ENCODE results near the gene MOXD1. TPM values are rescaled to one million over a fixed set of nuclear protein-coding genes. Genes with fewer than 3 reads are reported as not detected.

Gene MOXD1
- total RNA-seq, 1 experiment from 2014 or later, result 2.9 TPM

- H3K4me3 ChIP-seq, result no peak overlapping the region
- no peaks in the 10 kb centered on the region for H3K27me3 ChIP-seq
- DNase-seq, result no peak
- H3K36me3 ChIP-seq, result no peaks in the 10 kb centered on the region
- no peaks in the 10 kb centered on the region for H3K9me3 ChIP-seq
Measured at GRCh38 chr6:132405143-132405915, 4.1 kb upstream of the MOXD1 start.

DNA sequence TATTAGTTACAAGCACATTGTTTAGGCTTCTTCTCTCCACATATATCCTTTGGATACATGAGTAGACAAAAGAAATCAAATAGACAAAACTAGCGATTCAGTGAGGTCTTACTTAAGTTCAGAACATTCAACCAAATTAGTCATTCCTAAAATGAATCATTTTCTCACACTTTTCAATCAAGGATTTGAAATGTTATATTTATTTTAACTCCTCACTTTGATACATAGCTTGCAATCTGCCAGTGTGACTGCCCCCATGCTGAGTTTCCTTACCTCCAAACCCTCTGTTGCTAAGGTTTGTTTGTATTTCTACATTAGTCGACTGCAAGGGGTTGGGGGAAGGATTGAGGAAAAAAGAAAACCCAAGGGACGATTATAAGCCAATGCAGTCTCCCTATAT lies 3.5 kb upstream of the MOXD1 start:
- H3K27me3 ChIP-seq, result no peaks in the 10 kb centered on the region
- DNase-seq, result peak; percentile 64
- H3K4me3 ChIP-seq, result no peak overlapping the region
- H3K9me3 ChIP-seq, result no peaks in the 10 kb centered on the region
- no peaks in the 10 kb centered on the region for H3K36me3 ChIP-seq

GRCh38 chr6:132404330-132404729 lies 3.1 kb upstream of the MOXD1 start:
- no peak overlapping the region for H3K4me3 ChIP-seq
- H3K9me3 ChIP-seq, result no peaks in the 10 kb centered on the region
- no peaks in the 10 kb centered on the region for H3K36me3 ChIP-seq
- no peak for DNase-seq
- no peaks in the 10 kb centered on the region for H3K27me3 ChIP-seq

- no peak for DNase-seq
Measured at GRCh38 chr6:132401618-132402285, 477 bp upstream of the MOXD1 start.

DNA sequence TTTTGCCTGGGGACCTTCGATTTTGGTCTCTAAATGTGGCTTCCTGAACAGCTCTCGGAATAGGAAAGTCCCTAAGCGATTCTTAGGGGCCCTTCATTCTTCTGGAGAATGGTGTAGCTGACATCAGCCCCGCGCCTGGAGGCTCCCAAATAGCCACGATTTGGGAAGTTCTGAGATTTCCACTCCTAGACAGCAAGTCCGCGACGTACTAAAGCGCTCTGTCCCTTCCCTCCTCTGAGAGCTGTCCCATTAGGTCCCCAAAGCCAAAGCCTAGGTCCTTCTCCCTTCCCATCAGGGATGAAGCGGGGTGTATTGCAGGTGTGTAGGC lies 756 bp downstream of the MOXD1 start:
- Histone ChIP-seq H3K9me3 (no peaks in the 10 kb centered on the region), H3K4me3 (peak overlapping the region; percentile 66), H3K27me3 (no peaks in the 10 kb centered on the region), H3K36me3 (no peaks in the 10 kb centered on the region)
- DNase-seq, result no peak

More at GRCh38 chr6:132401618-132402285, 477 bp upstream of the MOXD1 start:
- no peaks in the 10 kb centered on the region for H3K27me3 ChIP-seq
- H3K36me3 ChIP-seq, result no peaks in the 10 kb centered on the region
- peak overlapping the region; percentile 66 for H3K4me3 ChIP-seq
- no peaks in the 10 kb centered on the region for H3K9me3 ChIP-seq

DNA sequence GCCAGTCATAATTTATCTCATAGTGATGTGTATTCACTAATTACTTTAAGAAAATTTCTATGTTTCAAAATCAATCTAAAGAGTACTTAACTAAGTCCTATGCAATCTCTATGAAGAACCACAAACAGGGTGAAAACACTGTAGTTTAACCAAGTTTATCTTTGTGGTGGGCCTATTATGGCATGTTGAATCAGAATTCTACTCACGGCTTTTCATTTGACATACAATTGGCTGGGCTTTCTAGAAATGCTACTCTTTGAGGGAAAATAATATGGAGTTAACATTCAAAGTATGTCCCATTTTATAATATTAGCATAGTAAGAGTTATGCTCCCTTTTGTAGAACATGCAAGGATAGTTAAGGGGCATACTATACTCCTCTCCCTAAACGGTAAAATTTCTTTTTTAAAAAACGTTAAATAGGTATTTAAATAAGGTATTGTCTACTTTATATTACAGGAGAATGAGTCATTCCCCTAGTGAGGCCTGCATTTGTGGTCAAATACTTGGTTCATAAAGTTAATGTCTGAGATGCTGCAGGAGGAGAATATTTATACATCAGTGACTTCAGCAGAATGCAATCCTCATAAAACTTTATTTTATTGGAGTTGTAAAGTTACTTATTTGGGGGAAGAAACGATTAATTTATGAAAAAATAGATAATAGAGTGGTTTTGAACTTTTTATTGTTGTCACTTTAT lies 1.8 kb downstream of the MOXD1 start:
- H3K4me3 ChIP-seq, result no peak overlapping the region
- H3K27me3 ChIP-seq, result no peaks in the 10 kb centered on the region

DNA sequence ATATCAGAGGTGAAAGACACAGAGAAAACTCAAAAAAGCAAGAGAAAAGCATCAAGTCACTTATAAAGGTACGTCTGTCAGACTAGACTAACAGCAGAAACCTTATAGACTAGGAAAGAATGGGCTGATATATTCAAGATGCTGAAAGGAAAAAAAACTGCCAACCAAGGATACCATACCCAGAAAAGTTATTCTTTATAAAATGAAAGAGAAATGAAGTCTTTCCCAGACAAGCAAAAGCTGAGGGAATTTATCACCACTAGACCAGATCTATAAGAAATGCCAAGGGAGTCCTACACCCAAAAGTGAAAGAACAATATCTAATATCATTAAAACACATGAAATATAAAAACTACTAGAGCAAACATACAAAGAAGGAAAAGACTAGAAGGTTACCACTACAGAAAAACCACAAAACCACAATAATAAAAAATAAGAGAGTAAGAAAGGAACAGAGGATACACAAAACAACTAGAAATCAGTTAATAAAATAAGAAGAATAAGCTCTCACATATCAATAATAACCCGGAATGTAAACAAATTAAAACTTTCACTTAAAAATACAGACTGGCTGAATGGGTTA lies 6.2 kb downstream of the MOXD1 start:
- DNase-seq, result no peak

More for the DNA sequence above, 1.8 kb downstream of the MOXD1 start:
- no peak for DNase-seq
- Histone ChIP-seq H3K36me3 (no peaks in the 10 kb centered on the region), H3K9me3 (no peaks in the 10 kb centered on the region)

DNA sequence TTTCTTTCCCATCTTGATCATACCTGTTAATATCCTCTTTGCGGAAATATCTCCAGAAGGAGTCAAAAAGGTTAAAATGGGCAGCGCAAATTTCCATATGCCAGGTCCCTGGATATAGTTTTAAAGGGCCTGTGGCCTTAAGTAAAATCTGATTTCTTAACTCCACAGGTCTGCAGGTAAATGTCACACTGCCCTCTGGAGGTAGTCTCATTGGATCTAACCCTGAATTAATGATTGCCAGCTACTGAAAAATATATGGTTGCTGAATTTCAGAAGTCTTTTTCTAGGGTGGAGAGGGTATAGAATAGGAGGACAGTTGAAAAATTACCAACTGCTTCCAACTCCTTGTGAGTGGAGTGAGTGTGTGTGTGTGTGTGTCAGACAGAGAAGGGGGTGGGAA lies 8.5 kb downstream of the MOXD1 start:
- Histone ChIP-seq H3K27me3 (no peaks in the 10 kb centered on the region), H3K36me3 (no peaks in the 10 kb centered on the region), H3K9me3 (no peaks in the 10 kb centered on the region), H3K4me3 (no peak overlapping the region)
- DNase-seq, result no peak

More for the DNA sequence above, 6.2 kb downstream of the MOXD1 start:
- H3K4me3 ChIP-seq, result no peak overlapping the region
- no peaks in the 10 kb centered on the region for H3K36me3 ChIP-seq
- no peaks in the 10 kb centered on the region for H3K9me3 ChIP-seq
- H3K27me3 ChIP-seq, result no peaks in the 10 kb centered on the region

GRCh38 chr6:132392270-132392646 lies 9.0 kb downstream of the MOXD1 start:
- Histone ChIP-seq H3K9me3 (no peaks in the 10 kb centered on the region), H3K36me3 (no peaks in the 10 kb centered on the region), H3K4me3 (no peak overlapping the region), H3K27me3 (no peaks in the 10 kb centered on the region)
- no peak for DNase-seq

GRCh38 chr6:132391391-132392269 lies 9.6 kb downstream of the MOXD1 start:
- H3K36me3 ChIP-seq, result no peaks in the 10 kb centered on the region
- no peaks in the 10 kb centered on the region for H3K9me3 ChIP-seq
- DNase-seq, result peak; percentile 40
- H3K27me3 ChIP-seq, result no peaks in the 10 kb centered on the region
- H3K4me3 ChIP-seq, result no peak overlapping the region

GRCh38 chr6:132390451-132390850 lies 10.8 kb downstream of the MOXD1 start:
- Histone ChIP-seq H3K36me3 (no peaks in the 10 kb centered on the region), H3K4me3 (no peak overlapping the region), H3K27me3 (no peaks in the 10 kb centered on the region), H3K9me3 (no peaks in the 10 kb centered on the region)
- no peak for DNase-seq

DNA sequence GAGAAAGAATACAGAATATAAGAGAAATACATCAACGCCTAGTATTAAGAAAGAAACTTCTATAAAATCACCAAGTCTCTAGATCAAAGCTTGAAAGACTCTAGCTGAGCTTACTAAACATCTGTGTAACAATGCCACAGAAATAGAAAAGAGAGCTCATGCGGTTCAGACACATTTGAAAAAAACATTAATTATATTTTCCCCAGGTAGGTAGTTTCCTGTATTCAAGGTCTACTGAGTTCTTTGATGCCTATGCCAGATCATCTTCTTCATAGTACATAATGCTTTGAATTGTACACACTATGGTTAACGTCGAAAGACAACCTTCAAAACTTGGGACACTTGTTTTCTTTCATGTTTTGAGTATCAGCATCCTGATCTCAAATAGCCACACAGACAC lies 11.3 kb downstream of the MOXD1 start:
- Histone ChIP-seq H3K4me3 (no peak overlapping the region), H3K27me3 (no peaks in the 10 kb centered on the region), H3K9me3 (no peaks in the 10 kb centered on the region), H3K36me3 (no peaks in the 10 kb centered on the region)
- no peak for DNase-seq

GRCh38 chr6:132388291-132388690 lies 13.0 kb downstream of the MOXD1 start:
- no peak for DNase-seq
- no peaks in the 10 kb centered on the region for H3K36me3 ChIP-seq
- no peak overlapping the region for H3K4me3 ChIP-seq
- H3K27me3 ChIP-seq, result no peaks in the 10 kb centered on the region
- no peaks in the 10 kb centered on the region for H3K9me3 ChIP-seq

DNA sequence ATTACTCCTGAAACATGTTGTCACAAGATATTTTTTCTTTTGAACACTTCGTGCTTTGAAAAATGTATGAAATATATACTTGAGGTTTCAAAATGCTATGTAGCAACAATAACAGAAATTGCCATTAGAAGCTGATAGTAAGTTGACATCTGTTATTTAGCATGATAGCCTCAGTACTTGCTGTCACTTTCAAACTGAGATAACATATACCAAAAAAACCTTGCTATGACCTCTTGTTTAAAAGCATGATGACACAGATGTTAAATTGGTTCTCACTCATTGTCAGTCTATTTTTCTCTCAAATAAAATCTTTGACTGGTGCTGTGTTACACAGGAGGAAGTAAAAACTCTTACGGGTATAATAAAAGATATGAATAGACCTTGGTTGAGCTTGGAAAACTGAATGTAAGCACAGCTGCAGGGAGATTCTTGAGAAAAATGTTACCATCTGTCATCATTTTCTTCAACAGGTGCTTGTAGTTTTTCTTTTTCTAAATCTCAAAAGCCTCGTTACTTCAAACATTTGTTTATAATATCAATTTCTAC lies 18.6 kb downstream of the MOXD1 start:
- Histone ChIP-seq H3K36me3 (no peaks in the 10 kb centered on the region; the same call in 1 of the 2 replicates), H3K9me3 (no peaks in the 10 kb centered on the region), H3K27me3 (no peaks in the 10 kb centered on the region), H3K4me3 (no peak overlapping the region)
- no peak for DNase-seq

GRCh38 chr6:132381381-132381780 lies 19.9 kb downstream of the MOXD1 start:
- H3K4me3 ChIP-seq, result no peak overlapping the region
- H3K27me3 ChIP-seq, result no peaks in the 10 kb centered on the region
- no peaks in the 10 kb centered on the region; the same call in 1 of the 2 replicates for H3K36me3 ChIP-seq
- no peaks in the 10 kb centered on the region for H3K9me3 ChIP-seq
- no peak for DNase-seq

DNA sequence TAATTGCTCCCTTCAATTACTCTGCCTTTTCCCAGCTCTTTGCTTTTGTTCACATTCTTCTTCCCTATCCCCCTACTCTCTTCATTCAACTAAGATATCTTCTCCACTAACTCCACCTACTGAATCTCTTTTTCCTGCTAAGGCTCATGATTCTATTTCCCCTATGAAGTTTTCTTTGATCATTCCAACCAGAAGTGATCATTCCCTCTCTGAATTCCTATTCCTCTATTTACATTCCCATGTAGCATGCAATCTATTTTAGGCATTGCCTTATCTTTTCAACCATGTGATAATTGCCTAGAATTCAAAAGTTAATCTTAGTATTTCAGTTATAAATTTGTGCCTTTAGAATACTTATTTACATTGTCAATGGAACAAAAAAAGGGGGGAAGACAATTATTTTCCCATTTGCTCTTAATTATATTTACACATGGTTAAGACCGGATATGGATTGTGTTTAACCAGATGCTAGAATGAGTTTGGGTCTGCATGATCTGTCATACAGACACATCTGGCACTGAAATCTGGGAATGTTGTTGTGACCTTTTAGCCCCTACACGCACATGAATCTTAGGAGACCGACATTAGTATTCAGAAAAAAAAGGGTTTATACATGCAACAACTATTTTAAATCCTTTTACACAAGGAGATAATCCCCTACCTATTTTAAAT lies 20.8 kb downstream of the MOXD1 start:
- Histone ChIP-seq H3K27me3 (no peaks in the 10 kb centered on the region), H3K4me3 (no peak overlapping the region), H3K36me3 (no peaks in the 10 kb centered on the region; the same call in 1 of the 2 replicates), H3K9me3 (no peaks in the 10 kb centered on the region)
- no peak for DNase-seq

Measured in MG63 (cell line).